GM12892 (cell line): ENCODE results near the gene SESTD1.
"Not testable (repeated sequence)": the region's sequence is repeated elsewhere in the genome, so short reads cannot be mapped to it uniquely, and the experiment has no call there.

Source experiments
- POLR2A ChIP-seq: IDR thresholded peaks from 2 replicates; pipeline ENCODE4 v1.6.1; 2011; ENCODE audit warnings: low read depth, low read length, control low read depth
- POLR2AphosphoS5 ChIP-seq: IDR thresholded peaks from 2 replicates; pipeline ENCODE4 v1.6.1; 2011; ENCODE audit warnings: low read depth, low read length, control low read depth
- TAF1 ChIP-seq: IDR thresholded peaks from 2 replicates; pipeline ENCODE4 v1.6.1; 2011; ENCODE audit warnings: low read depth, mild to moderate bottlenecking, control low read depth, low read length, borderline replicate concordance

- TF ChIP-seq POLR2A, POLR2AphosphoS5, TAF1: not testable (repeated sequence)
Observed at GRCh38 chr2:179195926-179196590, 68.6 kb downstream of the SESTD1 start.
